KOPT-K1 (cell line): Measurements from ENCODE around the gene DCHS2.

Source experiments
- H3K27ac ChIP-seq: fragments of 200-600 bp; sonication (generic); 2 replicates; pipeline ENCODE4 v1.5.1; 2016; ENCODE audit warnings: antibody characterized with exemption, mild to moderate bottlenecking, low read depth, low read length; ENCODE audit not compliant: poor library complexity, severe bottlenecking
- H3K36me3 ChIP-seq: fragments of 200-600 bp; sonication (generic); 2 replicates; pipeline ENCODE4 v1.5.1; 2017; ENCODE audit warnings: antibody characterized with exemption, mild to moderate bottlenecking, low read length, moderate library complexity; ENCODE audit not compliant: insufficient read depth
- H3K9me3 ChIP-seq: fragments of 200-600 bp; sonication (generic); 2 replicates; pipeline ENCODE4 v1.5.1; 2017; ENCODE audit warnings: antibody characterized with exemption, low read length, mild to moderate bottlenecking; ENCODE audit not compliant: insufficient read depth, poor library complexity, severe bottlenecking

DCHS2 gene

GRCh38 chr4:154441982-154442381, 49.6 kb downstream of the DCHS2 start:
- Histone ChIP-seq H3K27ac (no peak overlapping the region), H3K9me3 (no peaks in the 10 kb centered on the region), H3K36me3 (no peaks in the 10 kb centered on the region)

GRCh38 chr4:154441124-154441523, 50.5 kb downstream of the DCHS2 start:
- Histone ChIP-seq H3K9me3 (no peaks in the 10 kb centered on the region), H3K36me3 (no peaks in the 10 kb centered on the region), H3K27ac (no peak overlapping the region)

GRCh38 chr4:154439224-154439623, 52.4 kb downstream of the DCHS2 start:
- H3K9me3 ChIP-seq: no peaks in the 10 kb centered on the region

GRCh38 chr4:154435895-154436294, 55.7 kb downstream of the DCHS2 start:
- H3K9me3 ChIP-seq: no peaks in the 10 kb centered on the region
- no peak overlapping the region for H3K27ac ChIP-seq
- no peaks in the 10 kb centered on the region for H3K36me3 ChIP-seq

More at GRCh38 chr4:154439224-154439623, 52.4 kb downstream of the DCHS2 start:
- Histone ChIP-seq H3K27ac (no peak overlapping the region), H3K36me3 (no peaks in the 10 kb centered on the region)

- no peak overlapping the region for H3K27ac ChIP-seq
- H3K9me3 ChIP-seq: no peaks in the 10 kb centered on the region
- no peaks in the 10 kb centered on the region for H3K36me3 ChIP-seq
These were observed 58.1 kb downstream of the DCHS2 start for GRCh38 chr4:154433543-154433942.

- Histone ChIP-seq H3K36me3 (no peaks in the 10 kb centered on the region), H3K9me3 (no peaks in the 10 kb centered on the region), H3K27ac (no peak overlapping the region)
These were observed 62.4 kb downstream of the DCHS2 start for GRCh38 chr4:154429176-154429575.

GRCh38 chr4:154427149-154427548, 64.5 kb downstream of the DCHS2 start:
- Histone ChIP-seq H3K36me3 (no peaks in the 10 kb centered on the region), H3K9me3 (no peaks in the 10 kb centered on the region), H3K27ac (no peak overlapping the region)

- H3K9me3 ChIP-seq: no peaks in the 10 kb centered on the region
- no peak overlapping the region for H3K27ac ChIP-seq
- H3K36me3 ChIP-seq: no peaks in the 10 kb centered on the region
These were observed 66.1 kb downstream of the DCHS2 start for GRCh38 chr4:154425514-154425913.

- Histone ChIP-seq H3K9me3 (no peaks in the 10 kb centered on the region), H3K36me3 (no peaks in the 10 kb centered on the region), H3K27ac (no peak overlapping the region)
These were observed 66.7 kb downstream of the DCHS2 start for GRCh38 chr4:154424810-154425484.

- no peaks in the 10 kb centered on the region for H3K36me3 ChIP-seq
- no peak overlapping the region for H3K27ac ChIP-seq
- no peaks in the 10 kb centered on the region for H3K9me3 ChIP-seq
These were observed 69.4 kb downstream of the DCHS2 start for GRCh38 chr4:154422152-154422551.

- Histone ChIP-seq H3K36me3 (no peaks in the 10 kb centered on the region), H3K27ac (no peak overlapping the region), H3K9me3 (no peaks in the 10 kb centered on the region)
These were observed 70.0 kb downstream of the DCHS2 start for GRCh38 chr4:154421618-154422017.

GRCh38 chr4:154417373-154417673, 74.3 kb downstream of the DCHS2 start:
- no peaks in the 10 kb centered on the region for H3K36me3 ChIP-seq
- no peak overlapping the region for H3K27ac ChIP-seq
- H3K9me3 ChIP-seq: no peaks in the 10 kb centered on the region

GRCh38 chr4:154416190-154416547, 75.4 kb downstream of the DCHS2 start:
- no peaks in the 10 kb centered on the region for H3K9me3 ChIP-seq
- H3K36me3 ChIP-seq: no peaks in the 10 kb centered on the region
- H3K27ac ChIP-seq: no peak overlapping the region

GRCh38 chr4:154415313-154415712, 76.3 kb downstream of the DCHS2 start:
- H3K36me3 ChIP-seq: no peaks in the 10 kb centered on the region
- H3K27ac ChIP-seq: no peak overlapping the region
- H3K9me3 ChIP-seq: no peaks in the 10 kb centered on the region

- Histone ChIP-seq H3K9me3 (no peaks in the 10 kb centered on the region), H3K36me3 (no peaks in the 10 kb centered on the region), H3K27ac (no peak overlapping the region)
These were observed 76.8 kb downstream of the DCHS2 start for GRCh38 chr4:154414796-154415195.

- H3K27ac ChIP-seq: no peak overlapping the region
- no peaks in the 10 kb centered on the region for H3K36me3 ChIP-seq
- no peaks in the 10 kb centered on the region for H3K9me3 ChIP-seq
These were observed 77.2 kb downstream of the DCHS2 start for GRCh38 chr4:154414371-154414770.
